Tibial nerve (tissue), 4 donors: ENCODE data around the gene PFKFB4. TPM values are rescaled to one million over a fixed set of nuclear protein-coding genes. Genes with fewer than 3 reads are reported as not detected.
A peak's percentile ranks its signal among the peaks of the same experiment; 100 is the strongest.

Experiments
- DNase-seq, 2 donors: peaks; one replicate each; pipeline ENCODE4 v3.0.0-alpha.2; 2019; ENCODE audit warnings: low spot score in 2 of 2
- H3K27ac ChIP-seq, 4 donors: fragments of 200-600 bp; sonication (generic) in 3 of 4; one replicate each; pipeline ENCODE4 v1.5.1; 2017 to 2019; ENCODE audit warnings: mild to moderate bottlenecking in 1 of 4
- H3K27me3 ChIP-seq, 2 donors: fragments of 200-600 bp; sonication (generic) in 1 of 2; one replicate each; pipeline versions ENCODE4 v1.5.1 to v1.6.0; 2017 to 2019
- H3K36me3 ChIP-seq, 3 donors: fragments of 200-600 bp; sonication (generic); one replicate each; pipeline ENCODE4 v1.5.1; 2018 to 2019
- H3K4me1 ChIP-seq, 4 donors: fragments of 200-600 bp; sonication (generic) in 3 of 4; one replicate each; pipeline ENCODE4 v1.5.1; 2017 to 2019
- H3K4me3 ChIP-seq, 4 donors: fragments of 200-600 bp; sonication (generic) in 3 of 4; one replicate each; pipeline ENCODE4 v1.5.1; 2017 to 2019; ENCODE audit warnings: mild to moderate bottlenecking in 1 of 4, moderate library complexity in 1 of 4
- H3K9me3 ChIP-seq, 4 donors: fragments of 200-600 bp; sonication (generic) in 3 of 4; one replicate each; pipeline ENCODE4 v1.5.1; 2017 to 2019
- CTCF ChIP-seq, 5 experiments: fragments of 200-600 bp in 3 of 5; fragments of 450-650 bp in 2 of 5; sonication (generic) in 3 of 5; IDR thresholded peaks; one replicate each; pipeline ENCODE4 v1.5.1; 2016 to 2019; ENCODE audit warnings: antibody characterized with exemption in 5 of 5, mild to moderate bottlenecking in 3 of 5, moderate library complexity in 2 of 5
- EP300 ChIP-seq, 2 donors: sonication (generic); formaldehyde crosslinking; IDR thresholded peaks; one replicate each; pipeline ENCODE4 v1.6.1; 2017; ENCODE audit warnings: antibody characterized with exemption in 2 of 2, mild to moderate bottlenecking in 1 of 2
- POLR2A ChIP-seq, 2 donors: fragments of 450-650 bp; IDR thresholded peaks; one replicate each; pipeline ENCODE4 v1.6.1; 2017; ENCODE audit warnings: antibody characterized with exemption in 2 of 2, mild to moderate bottlenecking in 2 of 2, moderate library complexity in 2 of 2
- WGBS, 2 donors: methylation state at CpG; one replicate each; pipeline ENCODE4 v1.1.5; 2018; 5-methylcytosine and 5-hydroxymethylcytosine counted together
- total RNA-seq, 4 donors: library from RNA; depleted of rRNA; stranded (reverse); fragments of >200 nt; gene quantifications; one replicate each; pipeline ENCODE4 v1.1.0, GENCODE V29; 2016

Gene PFKFB4
- total RNA-seq, 4 donors from 2014 or later, result 2.2 to 9.0 (median 7.6) TPM

GRCh38 chr3:48548126-48548525, 8.5 kb downstream of the PFKFB4 start:
- peaks cover 0 to 21% (median 0%) of the 10 kb centered on the region in 3 donors for H3K36me3 ChIP-seq
- H3K4me3 ChIP-seq, result no peak overlapping the region
- no peak for TF ChIP-seq EP300 (IDR thresholded peaks at IDR 0.05)
- no peak for TF ChIP-seq POLR2A (IDR thresholded peaks at IDR 0.05)
- no peak for TF ChIP-seq CTCF (IDR thresholded peaks at IDR 0.05)
- peaks cover 0 to 9% (median 0%) of the 10 kb centered on the region in 4 donors for H3K4me1 ChIP-seq
- H3K27me3 ChIP-seq, result no peaks in the 10 kb centered on the region
- no peak for DNase-seq
- H3K9me3 ChIP-seq, result peaks cover 0 to 1% (median 0%) of the 10 kb centered on the region in 4 donors
- H3K27ac ChIP-seq, result peak overlapping the region in 2 of 4 donors; percentile 57 to 69
- WGBS, 2 donors, result 59 to 72% methylated on average over 5 of the region's 5 CpGs

- 70 to 71% methylated on average over 4 of the region's 4 CpGs for WGBS, 2 donors
- H3K27ac ChIP-seq, result no peak overlapping the region
- no peak overlapping the region for H3K4me3 ChIP-seq
- DNase-seq, result no peak
- H3K36me3 ChIP-seq, result peaks cover 0 to 30% (median 0%) of the 10 kb centered on the region in 3 donors
- peaks cover 0 to 9% (median 0%) of the 10 kb centered on the region in 4 donors for H3K4me1 ChIP-seq
- no peak for TF ChIP-seq CTCF (IDR thresholded peaks at IDR 0.05)
- no peak for TF ChIP-seq POLR2A (IDR thresholded peaks at IDR 0.05)
- TF ChIP-seq EP300 (IDR thresholded peaks at IDR 0.05), result no peak
- no peaks in the 10 kb centered on the region for H3K27me3 ChIP-seq
- peaks cover 0 to 5% (median 0%) of the 10 kb centered on the region in 4 donors for H3K9me3 ChIP-seq
Measured at GRCh38 chr3:48546203-48546829, 10.3 kb downstream of the PFKFB4 start.

DNA sequence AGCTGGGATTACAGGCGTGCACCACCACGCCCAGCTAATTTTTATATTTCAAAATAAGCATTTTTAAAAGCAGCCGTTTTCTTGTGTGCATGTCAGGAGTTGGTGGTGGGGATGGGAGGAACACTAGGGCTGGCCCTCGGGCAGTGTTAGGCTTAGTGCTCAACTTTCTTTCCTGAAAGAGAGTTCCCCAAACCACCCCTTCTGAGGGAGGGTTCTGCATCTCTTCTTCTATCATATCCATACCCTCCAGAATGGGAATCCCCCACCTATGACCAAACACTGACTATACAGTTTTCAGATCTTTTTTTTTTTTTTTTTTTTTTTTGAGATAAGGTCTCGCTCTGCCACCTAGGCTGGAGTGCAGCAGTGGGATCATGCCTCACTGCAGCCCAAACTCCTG, 12.5 kb downstream of the PFKFB4 start:
- TF ChIP-seq EP300 (IDR thresholded peaks at IDR 0.05), result no peak
- no peak for TF ChIP-seq CTCF (IDR thresholded peaks at IDR 0.05)
- no peak for TF ChIP-seq POLR2A (IDR thresholded peaks at IDR 0.05)
- no peaks in the 10 kb centered on the region for H3K27me3 ChIP-seq
- peaks cover 0 to 9% (median 0%) of the 10 kb centered on the region in 4 donors for H3K4me1 ChIP-seq
- no peak for DNase-seq
- peaks cover 0 to 5% (median 0%) of the 10 kb centered on the region in 4 donors for H3K9me3 ChIP-seq
- WGBS, 2 donors, result 81 to 86% methylated on average over 5 of the region's 5 CpGs
- peaks cover 0 to 42% (median 0%) of the 10 kb centered on the region in 3 donors for H3K36me3 ChIP-seq
- no peak overlapping the region for H3K27ac ChIP-seq
- no peak overlapping the region for H3K4me3 ChIP-seq

DNA sequence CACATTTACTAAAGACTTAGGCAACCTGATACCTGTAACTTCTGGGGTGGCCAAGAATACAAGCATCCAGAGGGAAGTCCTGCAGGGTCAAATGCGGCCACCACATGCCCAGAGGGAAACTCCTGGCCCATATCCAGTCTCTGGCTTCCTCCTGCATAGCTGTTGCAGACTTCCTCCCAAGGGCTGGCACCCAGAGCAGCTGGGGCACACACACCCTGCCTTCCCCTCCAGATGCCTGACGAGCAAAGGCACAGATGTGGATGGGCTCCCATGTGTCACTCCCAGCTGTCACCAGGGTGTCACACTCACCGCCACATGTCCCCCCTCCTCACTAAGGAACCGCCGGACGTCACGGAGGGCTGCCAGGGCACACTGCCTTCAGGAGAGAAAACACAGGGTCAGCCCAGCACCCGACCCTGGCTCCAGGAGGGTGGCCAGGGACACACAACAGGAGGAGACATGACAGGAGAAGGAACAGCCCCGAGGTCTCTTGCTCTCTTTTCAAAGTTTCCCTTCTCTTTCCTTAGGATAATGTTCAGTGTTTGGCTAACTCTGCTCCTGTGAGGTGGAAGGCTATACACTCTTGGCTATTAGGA, 13.2 kb downstream of the PFKFB4 start:
- peaks cover 0 to 3% (median 0%) of the 10 kb centered on the region in 4 donors for H3K4me1 ChIP-seq
- H3K9me3 ChIP-seq, result peaks cover 0 to 5% (median 0%) of the 10 kb centered on the region in 4 donors
- H3K4me3 ChIP-seq, result no peak overlapping the region
- H3K27me3 ChIP-seq, result no peaks in the 10 kb centered on the region
- peaks cover 0 to 49% (median 0%) of the 10 kb centered on the region in 3 donors for H3K36me3 ChIP-seq
- no peak overlapping the region for H3K27ac ChIP-seq
- TF ChIP-seq POLR2A (IDR thresholded peaks at IDR 0.05), result no peak
- TF ChIP-seq EP300 (IDR thresholded peaks at IDR 0.05), result peak in 1 of 2 donors; percentile 40
- peak in 1 of 2 donors; percentile 32 for DNase-seq
- WGBS, 2 donors, result 73 to 74% methylated on average over 9 of the region's 9 CpGs

DNA sequence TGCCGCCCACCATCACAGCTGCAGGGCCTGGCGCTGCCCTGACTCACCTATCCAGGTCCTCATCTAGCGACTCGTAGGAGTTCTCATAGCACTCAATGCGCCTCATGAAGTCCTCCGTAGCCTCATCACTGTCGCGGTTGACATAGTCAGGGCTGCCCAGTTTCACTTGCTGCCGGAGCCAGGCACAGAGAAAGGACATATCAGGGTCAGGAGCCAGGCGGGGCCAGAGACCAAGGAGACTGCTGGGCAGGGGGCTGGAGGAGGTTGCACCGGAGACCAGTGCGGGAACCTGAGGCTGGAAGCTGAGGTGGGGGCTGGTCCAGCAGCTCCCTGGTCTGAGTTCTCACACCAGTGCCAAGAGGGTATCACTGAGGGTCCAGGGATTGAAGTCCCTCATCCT, 18.2 kb downstream of the PFKFB4 start:
- H3K4me3 ChIP-seq, result no peak overlapping the region
- DNase-seq, result no peak
- H3K27me3 ChIP-seq, result no peaks in the 10 kb centered on the region
- peaks cover 0 to 5% (median 0%) of the 10 kb centered on the region in 4 donors for H3K9me3 ChIP-seq
- TF ChIP-seq CTCF (IDR thresholded peaks at IDR 0.05), result no peak
- no peak for TF ChIP-seq EP300 (IDR thresholded peaks at IDR 0.05)
- TF ChIP-seq POLR2A (IDR thresholded peaks at IDR 0.05), result no peak
- no peaks in the 10 kb centered on the region for H3K4me1 ChIP-seq
- WGBS, 2 donors, result 91 to 95% methylated on average over 12 of the region's 12 CpGs
- peaks cover 0 to 79% (median 4%) of the 10 kb centered on the region in 3 donors for H3K36me3 ChIP-seq
- H3K27ac ChIP-seq, result no peak overlapping the region
